ENCODE results near the gene HMGCR. TPM values are rescaled to one million over a fixed set of nuclear protein-coding genes. Genes with fewer than 3 reads are reported as not detected.

Gene HMGCR
- polyA plus RNA-seq, 3 donors, result 19.8 to 33.3 (median 31.9) TPM

- Mint-ChIP-seq H3K27me3 (ENCODE audit: low read depth in 3 of 3) (peaks cover 0 to 1% (median 0%) of the 10 kb centered on the region in 3 donors), H3K9me3 (no peaks in the 10 kb centered on the region), H3K27ac (peak overlapping the region in 1 of 7 donors; percentile 37), H3K4me1 (no peaks in the 10 kb centered on the region), H3K4me3 (no peak overlapping the region), H3K36me3 (peaks cover 44 to 57% of the 10 kb centered on the region in 2 donors)
- peaks cover 13% of the 10 kb centered on the region for H4K20me1 ChIP-seq (ENCODE audit: insufficient read depth, low read length)
- no peak overlapping the region for H3K4me2 ChIP-seq (replicated peaks; ENCODE audit: extremely low read depth, low read length, poor library complexity, severe bottlenecking)
- no peaks in the 10 kb centered on the region for H3K79me2 ChIP-seq (ENCODE audit: insufficient read depth, low read length)
- H3K4me1 ChIP-seq (ENCODE audit: control insufficient read depth in 1 of 2, insufficient read depth in 2 of 2, low read length in 2 of 2), result no peaks in the 10 kb centered on the region
- no peaks in the 10 kb centered on the region for H3K27me3 ChIP-seq (ENCODE audit: control insufficient read depth in 2 of 2, insufficient read depth in 2 of 2, low read length in 2 of 2)
- H3K9ac ChIP-seq (ENCODE audit: insufficient read depth, low read length, poor library complexity, severe bottlenecking), result no peak overlapping the region
- no peak overlapping the region for H3K4me3 ChIP-seq (replicated peaks in 1 of 3; ENCODE audit: low read depth in 2 of 3, low read length in 3 of 3)
- intact Hi-C loops (cut with micrococcal nuclease), result no loop called here
- DNase-seq, result no peak
- no peak overlapping the region for H3K27ac ChIP-seq (ENCODE audit: low read depth in 1 of 2, low read length in 2 of 2)
- peaks cover 51 to 64% of the 10 kb centered on the region in 2 donors for H3K36me3 ChIP-seq (replicated peaks in 1 of 2; ENCODE audit: control insufficient read depth in 1 of 2, insufficient read depth in 2 of 2, low read length in 2 of 2)
- no CpG with 5 or more reads among the region's 4 CpGs for WGBS (ENCODE audit: insufficient coverage)
- H2AFZ ChIP-seq (ENCODE audit: insufficient read depth, low read depth, low read length, poor library complexity, severe bottlenecking), result no peak overlapping the region
- H3K9me3 ChIP-seq (replicated peaks in 1 of 2; ENCODE audit: control insufficient read depth in 1 of 2, insufficient read depth in 1 of 2, low read length in 2 of 2), result no peaks in the 10 kb centered on the region
- no peak for TF ChIP-seq CTCF (IDR thresholded peaks at IDR 0.05)
Observed at GRCh38 chr5:75362474-75362975, 25.5 kb downstream of the HMGCR start.

GRCh38 chr5:75363111-75363510, 26.1 kb downstream of the HMGCR start:
- Histone ChIP-seq H4K20me1 (ENCODE audit: insufficient read depth, low read length) (peaks cover 13% of the 10 kb centered on the region), H3K4me3 (replicated peaks in 1 of 3; ENCODE audit: low read depth in 2 of 3, low read length in 3 of 3) (no peak overlapping the region), H3K4me1 (ENCODE audit: control insufficient read depth in 1 of 2, insufficient read depth in 2 of 2, low read length in 2 of 2) (no peaks in the 10 kb centered on the region), H3K27ac (ENCODE audit: low read depth in 1 of 2, low read length in 2 of 2) (no peak overlapping the region), H3K9me3 (replicated peaks in 1 of 2; ENCODE audit: control insufficient read depth in 1 of 2, insufficient read depth in 1 of 2, low read length in 2 of 2) (no peaks in the 10 kb centered on the region), H3K79me2 (ENCODE audit: insufficient read depth, low read length) (no peaks in the 10 kb centered on the region), H3K27me3 (ENCODE audit: control insufficient read depth in 2 of 2, insufficient read depth in 2 of 2, low read length in 2 of 2) (no peaks in the 10 kb centered on the region), H3K36me3 (replicated peaks in 1 of 2; ENCODE audit: control insufficient read depth in 1 of 2, insufficient read depth in 2 of 2, low read length in 2 of 2) (peaks cover 45 to 58% of the 10 kb centered on the region in 2 donors), H3K4me2 (replicated peaks; ENCODE audit: extremely low read depth, low read length, poor library complexity, severe bottlenecking) (no peak overlapping the region), H3K9ac (ENCODE audit: insufficient read depth, low read length, poor library complexity, severe bottlenecking) (no peak overlapping the region), H2AFZ (ENCODE audit: insufficient read depth, low read depth, low read length, poor library complexity, severe bottlenecking) (no peak overlapping the region)
- DNase-seq, result no peak
- no peak overlapping the region for H3K4me3 Mint-ChIP-seq
- no peak for TF ChIP-seq CTCF (IDR thresholded peaks at IDR 0.05)
- H3K9me3 Mint-ChIP-seq, result peaks cover 0 to 2% (median 0%) of the 10 kb centered on the region in 7 donors
- peaks cover 0 to 1% (median 0%) of the 10 kb centered on the region in 3 donors for H3K27me3 Mint-ChIP-seq (ENCODE audit: low read depth in 3 of 3)
- intact Hi-C loops (cut with micrococcal nuclease), result no loop called here
- H3K27ac Mint-ChIP-seq, result no peak overlapping the region
- H3K36me3 Mint-ChIP-seq, result peaks cover 42 to 55% of the 10 kb centered on the region in 2 donors
- no peaks in the 10 kb centered on the region for H3K4me1 Mint-ChIP-seq
- 90% methylated on average over 4 of the region's 5 CpGs for WGBS (ENCODE audit: insufficient coverage)

All from CD14-positive monocyte (primary cell).